ENCODE results near the gene PATJ. TPM values are rescaled to one million over a fixed set of nuclear protein-coding genes. Genes with fewer than 3 reads are reported as not detected.

Gene PATJ
- polyA plus RNA-seq, 1 donor (not counting 4 experiments of a cell fraction or from before 2014, with no cell fraction given): 28.1 TPM

DNA sequence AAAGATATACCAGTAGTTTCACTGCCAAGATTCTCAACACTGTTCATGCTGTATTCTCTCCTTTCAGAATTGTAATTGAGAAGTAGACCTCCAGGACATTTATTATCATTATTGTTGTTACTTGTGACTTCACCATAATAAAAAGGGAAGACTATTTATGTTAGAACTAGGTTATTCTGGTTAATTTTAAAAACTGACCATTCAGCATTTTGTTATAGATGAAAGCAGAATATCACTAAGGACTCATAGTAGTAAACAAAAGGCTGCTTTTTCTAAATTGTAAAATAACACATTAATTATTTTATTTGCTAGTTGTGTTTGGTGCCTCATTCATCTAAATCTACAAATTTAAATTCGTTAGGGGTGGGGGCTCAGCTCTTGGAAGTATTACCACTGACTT, 210.4 kb downstream of the PATJ start:
- FAIRE-seq (no peak), DNase-seq (ENCODE audit: low read depth, low spot score) (no peak)
- Histone ChIP-seq H3K4me1 (ENCODE audit: control insufficient read depth, extremely low read depth, insufficient read depth, low read length) (peaks cover 22% of the 10 kb centered on the region), H3K4me2 (ENCODE audit: control insufficient read depth, extremely low read depth, insufficient read depth, low read depth, low read length) (peak overlapping the region; percentile 65), H3K9me1 (ENCODE audit: control insufficient read depth, extremely low read depth, insufficient read depth, low read length) (no peaks in the 10 kb centered on the region), H3K27me3 (ENCODE audit: control insufficient read depth, extremely low read depth, insufficient read depth, low read length) (no peaks in the 10 kb centered on the region), H3K79me2 (ENCODE audit: control insufficient read depth, insufficient read depth, low read length) (no peaks in the 10 kb centered on the region), H2AFZ (ENCODE audit: control insufficient read depth, low read length) (no peak overlapping the region), H3K27ac (ENCODE audit: control insufficient read depth, insufficient read depth, low read length) (no peak overlapping the region), H4K20me1 (ENCODE audit: control insufficient read depth, extremely low read depth, insufficient read depth, low read length) (peaks cover 2% of the 10 kb centered on the region), H3K4me3 (ENCODE audit: control insufficient read depth in 2 of 3, extremely low read depth in 1 of 3, insufficient read depth in 2 of 3, low read depth in 1 of 3, low read length in 3 of 3) (no peak overlapping the region), H3K36me3 (ENCODE audit: control insufficient read depth in 2 of 2, extremely low read depth in 1 of 2, insufficient read depth in 2 of 2, low read length in 2 of 2) (no peaks in the 10 kb centered on the region), H3K9me3 (ENCODE audit: control insufficient read depth, low read depth, low read length) (no peaks in the 10 kb centered on the region), H3K9ac (ENCODE audit: control insufficient read depth, extremely low read depth, insufficient read depth, low read length) (no peak overlapping the region)
- dilution Hi-C loops (cut with MboI; ENCODE audit: extremely low pct_ligation_motif_present, low sequenced_read_pairs): no loop called here
- TF ChIP-seq, protein P1, sequence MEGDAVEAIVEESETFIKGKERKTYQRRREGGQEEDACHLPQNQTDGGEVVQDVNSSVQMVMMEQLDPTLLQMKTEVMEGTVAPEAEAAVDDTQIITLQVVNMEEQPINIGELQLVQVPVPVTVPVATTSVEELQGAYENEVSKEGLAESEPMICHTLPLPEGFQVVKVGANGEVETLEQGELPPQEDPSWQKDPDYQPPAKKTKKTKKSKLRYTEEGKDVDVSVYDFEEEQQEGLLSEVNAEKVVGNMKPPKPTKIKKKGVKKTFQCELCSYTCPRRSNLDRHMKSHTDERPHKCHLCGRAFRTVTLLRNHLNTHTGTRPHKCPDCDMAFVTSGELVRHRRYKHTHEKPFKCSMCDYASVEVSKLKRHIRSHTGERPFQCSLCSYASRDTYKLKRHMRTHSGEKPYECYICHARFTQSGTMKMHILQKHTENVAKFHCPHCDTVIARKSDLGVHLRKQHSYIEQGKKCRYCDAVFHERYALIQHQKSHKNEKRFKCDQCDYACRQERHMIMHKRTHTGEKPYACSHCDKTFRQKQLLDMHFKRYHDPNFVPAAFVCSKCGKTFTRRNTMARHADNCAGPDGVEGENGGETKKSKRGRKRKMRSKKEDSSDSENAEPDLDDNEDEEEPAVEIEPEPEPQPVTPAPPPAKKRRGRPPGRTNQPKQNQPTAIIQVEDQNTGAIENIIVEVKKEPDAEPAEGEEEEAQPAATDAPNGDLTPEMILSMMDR (optimal IDR thresholded peaks at IDR 0.05 in 1 of 3, IDR thresholded peaks at IDR 0.05 in 1 of 3, conservative IDR thresholded peaks at IDR 0.05 in 1 of 3; ENCODE audit: extremely low read depth in 1 of 3, insufficient read depth in 2 of 3, low read length in 3 of 3): no peak
- no peak for TF ChIP-seq EZH2 (IDR thresholded peaks at IDR 0.05; ENCODE audit: low read length)

DNA sequence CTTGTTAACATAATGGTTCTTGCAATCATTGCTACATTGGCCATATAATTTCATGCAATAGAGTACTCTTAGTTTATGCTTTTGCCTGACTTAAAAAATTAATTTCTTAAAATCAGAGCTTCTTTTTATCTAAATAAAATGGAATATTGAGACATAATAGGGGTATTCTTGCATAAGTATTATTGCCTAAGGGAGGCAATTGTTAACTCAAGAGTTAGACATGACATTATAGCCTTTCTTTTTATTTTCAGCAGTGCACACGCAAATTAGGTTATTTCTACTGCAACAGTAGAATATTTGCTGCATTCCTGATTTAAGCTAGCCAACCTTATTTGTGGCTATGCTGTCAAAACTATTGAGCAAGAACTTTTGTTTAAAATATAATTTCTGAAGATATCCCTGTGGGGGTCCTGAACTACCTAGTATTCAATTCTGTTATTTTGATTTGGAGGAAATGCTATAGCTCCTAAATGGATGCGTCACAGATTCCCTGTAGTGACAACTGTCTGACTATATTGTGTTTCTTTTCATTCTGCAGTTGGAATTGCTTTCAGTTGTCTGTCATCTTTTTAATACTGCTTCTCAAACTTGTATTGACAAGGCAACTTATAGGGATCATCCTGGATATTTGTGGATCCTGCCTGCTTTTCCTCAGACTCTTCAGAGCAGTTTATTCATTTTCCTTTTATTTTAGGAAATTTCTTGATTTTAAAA, 211.0 kb downstream of the PATJ start:
- TF ChIP-seq, protein P1 (optimal IDR thresholded peaks at IDR 0.05 in 1 of 3, IDR thresholded peaks at IDR 0.05 in 1 of 3, conservative IDR thresholded peaks at IDR 0.05 in 1 of 3; ENCODE audit: extremely low read depth in 1 of 3, insufficient read depth in 2 of 3, low read length in 3 of 3): no peak
- no peak for TF ChIP-seq EZH2 (IDR thresholded peaks at IDR 0.05; ENCODE audit: low read length)
- Histone ChIP-seq H3K79me2 (ENCODE audit: control insufficient read depth, insufficient read depth, low read length) (no peaks in the 10 kb centered on the region), H3K36me3 (ENCODE audit: control insufficient read depth in 2 of 2, extremely low read depth in 1 of 2, insufficient read depth in 2 of 2, low read length in 2 of 2) (no peaks in the 10 kb centered on the region), H3K4me2 (ENCODE audit: control insufficient read depth, extremely low read depth, insufficient read depth, low read depth, low read length) (no peak overlapping the region), H3K9ac (ENCODE audit: control insufficient read depth, extremely low read depth, insufficient read depth, low read length) (no peak overlapping the region), H2AFZ (ENCODE audit: control insufficient read depth, low read length) (no peak overlapping the region), H4K20me1 (ENCODE audit: control insufficient read depth, extremely low read depth, insufficient read depth, low read length) (peaks cover 2% of the 10 kb centered on the region), H3K9me3 (ENCODE audit: control insufficient read depth, low read depth, low read length) (no peaks in the 10 kb centered on the region), H3K4me3 (ENCODE audit: control insufficient read depth in 2 of 3, extremely low read depth in 1 of 3, insufficient read depth in 2 of 3, low read depth in 1 of 3, low read length in 3 of 3) (no peak overlapping the region), H3K27me3 (ENCODE audit: control insufficient read depth, extremely low read depth, insufficient read depth, low read length) (no peaks in the 10 kb centered on the region), H3K4me1 (ENCODE audit: control insufficient read depth, extremely low read depth, insufficient read depth, low read length) (peaks cover 22% of the 10 kb centered on the region), H3K27ac (ENCODE audit: control insufficient read depth, insufficient read depth, low read length) (no peak overlapping the region), H3K9me1 (ENCODE audit: control insufficient read depth, extremely low read depth, insufficient read depth, low read length) (no peaks in the 10 kb centered on the region)
- dilution Hi-C loops (cut with MboI; ENCODE audit: extremely low pct_ligation_motif_present, low sequenced_read_pairs): no loop called here
- no peak for FAIRE-seq
- no peak for DNase-seq (ENCODE audit: low read depth, low spot score)

Measured in keratinocyte (primary cell).